CD4-positive, alpha-beta T cell (primary cell): ENCODE results near the gene MPDZ. TPM values are rescaled to one million over a fixed set of nuclear protein-coding genes. Genes with fewer than 3 reads are reported as not detected.

Experiments used
- ATAC-seq: fragments of 200-7000 bp; cut with Tn5 transposase; one replicate; pipeline ENCODE4 v1.10.0; 2022; ENCODE audit warnings: mild to moderate bottlenecking; ENCODE audit not compliant: poor library complexity
- CTCF ChIA-PET: fragments of 350-600 bp; sonication (Branson Sonifier 250); formaldehyde crosslinking; loops from one replicate; lab custom pipeline; 2021; ENCODE audit warnings: antibody characterized with exemption, inconsistent platforms; lab: Charles Lee
- POLR2A ChIA-PET: fragments of 350-600 bp; sonication (Branson Sonifier 250); formaldehyde crosslinking; loops from one replicate; lab custom pipeline; 2021; ENCODE audit warnings: antibody characterized with exemption, inconsistent platforms; lab: Charles Lee
- DNase-seq, 14 experiments: peaks; one replicate each; pipeline ENCODE4 v3.0.0-alpha.2; 2013 to 2020; ENCODE audit warnings: mixed read lengths in 2 of 14
- H3K27ac ChIP-seq, 2 donors: one replicate each; pipeline versions ENCODE4 v1.5.1 to v1.7.0; 2013; ENCODE audit warnings: low read length in 2 of 2, low read depth in 1 of 2, mild to moderate bottlenecking in 1 of 2
- H3K27me3 ChIP-seq, 2 experiments: 1 replicate in 1 of 2; 2 replicates in 1 of 2; pipeline versions ENCODE4 v1.6.1 to v1.7.0; 2013; ENCODE audit warnings: low read length in 2 of 2, control low read depth in 1 of 2, mild to moderate bottlenecking in 1 of 2, moderate library complexity in 1 of 2; ENCODE audit not compliant: insufficient read depth in 2 of 2, control insufficient read depth in 1 of 2
- H3K36me3 ChIP-seq: one replicate; pipeline ENCODE4 v1.6.1; 2013; ENCODE audit warnings: low read length, control low read depth; ENCODE audit not compliant: insufficient read depth
- H3K4me1 ChIP-seq: one replicate; pipeline ENCODE4 v1.6.1; 2013; ENCODE audit warnings: low read length, control low read depth; ENCODE audit not compliant: insufficient read depth
- H3K4me3 ChIP-seq: one replicate; pipeline ENCODE4 v1.5.1; 2013; ENCODE audit warnings: mild to moderate bottlenecking, low read length, moderate library complexity
- H3K9me3 ChIP-seq, 2 experiments: 1 replicate in 1 of 2; 2 replicates in 1 of 2; pipeline versions ENCODE4 v1.6.1 to v1.7.0; 2013; ENCODE audit warnings: low read length in 2 of 2, mild to moderate bottlenecking in 2 of 2, control low read depth in 1 of 2, moderate library complexity in 1 of 2; ENCODE audit not compliant: control insufficient read depth in 1 of 2, insufficient read depth in 1 of 2
- H3K27ac Mint-ChIP-seq: one replicate; pipeline ENCODE4 v1.8.0; 2020; ENCODE audit warnings: mixed read lengths
- H3K27me3 Mint-ChIP-seq: one replicate; pipeline ENCODE4 v1.8.0; 2021; ENCODE audit warnings: mixed read lengths
- H3K36me3 Mint-ChIP-seq: one replicate; pipeline ENCODE4 v1.8.0; 2021; ENCODE audit warnings: low read depth, mixed read lengths
- H3K4me1 Mint-ChIP-seq: one replicate; pipeline ENCODE4 v1.8.0; 2021; ENCODE audit warnings: low read depth, mixed read lengths
- H3K4me3 Mint-ChIP-seq: one replicate; pipeline ENCODE4 v1.8.0; 2020; ENCODE audit warnings: mild to moderate bottlenecking, mixed read lengths
- H3K9me3 Mint-ChIP-seq: one replicate; pipeline ENCODE4 v1.8.0; 2020; ENCODE audit warnings: mixed read lengths
- CTCF ChIP-seq: fragments of 200-600 bp; IDR thresholded peaks from one replicate; pipeline ENCODE4 v1.8.0; 2022; ENCODE audit warnings: antibody characterized with exemption, mild to moderate bottlenecking
- intact Hi-C, 2 experiments: fragments of 100-400 bp; cut with DNase I in 1 of 2; cut with micrococcal nuclease in 1 of 2; formaldehyde crosslinking; loops; one replicate each; pipeline versions ENCODE4 v1.15.1 to v1.9.0; 2023 to 2025; cut with DNase I, micrococcal nuclease
- total RNA-seq, 174 experiments: library from RNA in 2 of 174; stranded (reverse) in 2 of 174; gene quantifications; one replicate each; pipeline ENCODE4 v1.2.3 and lab custom pipeline; 2021 to 2026

The MPDZ gene
- total RNA-seq, 2 experiments from 2014 or later = not detected

- H3K27ac ChIP-seq = no peak overlapping the region
- intact Hi-C loops = no loop called here
- Mint-ChIP-seq H3K27ac (no peak overlapping the region), H3K4me3 (no peak overlapping the region), H3K9me3 (peaks cover 6% of the 10 kb centered on the region), H3K4me1 (no peaks in the 10 kb centered on the region), H3K36me3 (no peaks in the 10 kb centered on the region), H3K27me3 (no peaks in the 10 kb centered on the region)
- DNase-seq (no peak), ATAC-seq (no peak)
- CTCF ChIA-PET = no interaction called here
- no peaks in the 10 kb centered on the region for H3K4me1 ChIP-seq
- POLR2A ChIA-PET = no interaction called here
- H3K9me3 ChIP-seq = peaks cover 0 to 4% of the 10 kb centered on the region in 2 experiments
- no peaks in the 10 kb centered on the region for H3K36me3 ChIP-seq
- no peaks in the 10 kb centered on the region for H3K27me3 ChIP-seq
- no peak overlapping the region for H3K4me3 ChIP-seq
- no peak for TF ChIP-seq CTCF
These were observed 210.0 kb downstream of the MPDZ start for GRCh38 chr9:13069498-13069897.

- Mint-ChIP-seq H3K27ac (no peak overlapping the region), H3K27me3 (no peaks in the 10 kb centered on the region), H3K4me3 (no peak overlapping the region), H3K4me1 (no peaks in the 10 kb centered on the region), H3K36me3 (no peaks in the 10 kb centered on the region), H3K9me3 (peaks cover 7% of the 10 kb centered on the region)
- POLR2A ChIA-PET = no interaction called here
- ATAC-seq (no peak), DNase-seq (no peak)
- no peak for TF ChIP-seq CTCF
- no peaks in the 10 kb centered on the region for H3K4me1 ChIP-seq
- H3K36me3 ChIP-seq = no peaks in the 10 kb centered on the region
- H3K27me3 ChIP-seq = no peaks in the 10 kb centered on the region
- intact Hi-C loops = no loop called here
- CTCF ChIA-PET = no interaction called here
- no peak overlapping the region for H3K4me3 ChIP-seq
- no peaks in the 10 kb centered on the region for H3K9me3 ChIP-seq
- H3K27ac ChIP-seq = no peak overlapping the region
These were observed 214.8 kb downstream of the MPDZ start for GRCh38 chr9:13064676-13065075.

GRCh38 chr9:13063880-13064459, 215.5 kb downstream of the MPDZ start:
- peaks cover 0 to 2% of the 10 kb centered on the region in 2 experiments for H3K9me3 ChIP-seq
- Mint-ChIP-seq H3K36me3 (no peaks in the 10 kb centered on the region), H3K4me1 (no peaks in the 10 kb centered on the region), H3K9me3 (peaks cover 7% of the 10 kb centered on the region), H3K27me3 (no peaks in the 10 kb centered on the region), H3K27ac (no peak overlapping the region), H3K4me3 (no peak overlapping the region)
- POLR2A ChIA-PET = no interaction called here
- no peaks in the 10 kb centered on the region for H3K27me3 ChIP-seq
- intact Hi-C loops = no loop called here
- no peak for DNase-seq
- no peak overlapping the region for H3K27ac ChIP-seq
- CTCF ChIA-PET = no interaction called here
- no peak overlapping the region for H3K4me3 ChIP-seq
- no peak for ATAC-seq
- TF ChIP-seq CTCF = no peak
- no peaks in the 10 kb centered on the region for H3K4me1 ChIP-seq
- H3K36me3 ChIP-seq = no peaks in the 10 kb centered on the region
